Cardiac muscle cell (in vitro differentiated cells and primary cell): ENCODE measurements around the gene CSF1R. TPM values are rescaled to one million over a fixed set of nuclear protein-coding genes. Genes with fewer than 3 reads are reported as not detected.

ENCODE experiments used
- DNase-seq, 2 donors: peaks; one replicate each; pipeline versions ENCODE4 v3.0.0 to v3.0.0-alpha.2; 2010 to 2017; ENCODE audit warnings: low read depth in 1 of 2, low spot score in 1 of 2
- H3K27ac ChIP-seq: fragments of 200-600 bp; sonication (generic); 2 replicates; pipeline ENCODE4 v1.5.1; 2016
- H3K27me3 ChIP-seq: fragments of 200-600 bp; sonication (generic); 2 replicates; pipeline ENCODE4 v1.6.0; 2016; ENCODE audit warnings: control low read depth
- H3K36me3 ChIP-seq: fragments of 200-600 bp; sonication (generic); 2 replicates; pipeline ENCODE4 v1.5.1; 2016; ENCODE audit warnings: control low read depth
- H3K4me1 ChIP-seq: fragments of 200-600 bp; sonication (generic); 2 replicates; pipeline ENCODE4 v1.8.1; 2017; ENCODE audit warnings: low read depth, mild to moderate bottlenecking, mixed run types
- H3K4me3 ChIP-seq: fragments of 200-600 bp; sonication (generic); 2 replicates; pipeline ENCODE4 v1.5.1; 2016; ENCODE audit warnings: mild to moderate bottlenecking
- H3K9me3 ChIP-seq: fragments of 200-600 bp; sonication (generic); 2 replicates; pipeline ENCODE4 v1.5.1; 2017; ENCODE audit warnings: low read depth, mild to moderate bottlenecking, control low read depth
- CTCF ChIP-seq: IDR thresholded peaks from 2 replicates; pipeline ENCODE4 v1.5.1; 2012; ENCODE audit warnings: low read depth, mild to moderate bottlenecking, low read length
- polyA plus RNA-seq: library from polyadenylated mRNA; unstranded; fragments of >200 nt; fragmentation: Nextera tagmentation; extraction: Ambion mirVana; gene quantifications from 2 replicates; pipeline ENCODE4 v1.2.1, GENCODE V29; 2016
- total RNA-seq: library from RNA; depleted of rRNA; stranded (reverse); fragments of >200 nt; gene quantifications from 2 replicates; pipeline ENCODE4 v1.2.3, GENCODE V29; 2016

Gene CSF1R
- total RNA-seq (0.04 TPM in 1 of 2 replicates, not detected in the other), polyA plus RNA-seq (0.48 and 0.50 TPM in 2 replicates)

- H3K27ac ChIP-seq, result no peak within 1 kb of the TSS
- H3K27me3 ChIP-seq, result peaks cover 18% of the 10 kb centered on the region
- no peak for TF ChIP-seq CTCF
- no peak for DNase-seq
- H3K4me3 ChIP-seq, result no peak within 1 kb of the TSS
- no peaks in the 10 kb centered on the region for H3K36me3 ChIP-seq
- H3K4me1 ChIP-seq, result peaks cover 3% of the 10 kb centered on the region
- no peaks in the 10 kb centered on the region for H3K9me3 ChIP-seq
These were observed at the start of gene CSF1R for GRCh38 chr5:150085950-150086715. TSS of gene CSF1R (minus strand) at chr5:150086554. CDS start at chr5:150086427, 127 bp downstream.

- no peak for TF ChIP-seq CTCF
- DNase-seq, result no peak
- peaks cover 27% of the 10 kb centered on the region for H3K4me1 ChIP-seq
- H3K4me3 ChIP-seq, result no peak overlapping the region
- H3K27ac ChIP-seq, result no peak overlapping the region
- no peaks in the 10 kb centered on the region for H3K27me3 ChIP-seq
- H3K36me3 ChIP-seq, result no peaks in the 10 kb centered on the region
- H3K9me3 ChIP-seq, result no peaks in the 10 kb centered on the region
These were observed 49.4 kb upstream of the CSF1R start for GRCh38 chr5:150135557-150136304.

- Histone ChIP-seq H3K27me3 (no peaks in the 10 kb centered on the region), H3K4me1 (peaks cover 24% of the 10 kb centered on the region), H3K27ac (no peak overlapping the region), H3K36me3 (no peaks in the 10 kb centered on the region), H3K4me3 (no peak overlapping the region), H3K9me3 (no peaks in the 10 kb centered on the region)
- no peak for DNase-seq
- TF ChIP-seq CTCF, result no peak
These were observed 47.8 kb upstream of the CSF1R start for GRCh38 chr5:150134198-150134588.

- H3K4me3 ChIP-seq, result no peak overlapping the region
- no peak for TF ChIP-seq CTCF
- no peaks in the 10 kb centered on the region for H3K9me3 ChIP-seq
- H3K27ac ChIP-seq, result no peak overlapping the region
- no peaks in the 10 kb centered on the region for H3K27me3 ChIP-seq
- H3K36me3 ChIP-seq, result no peaks in the 10 kb centered on the region
- peaks cover 19% of the 10 kb centered on the region for H3K4me1 ChIP-seq
- no peak for DNase-seq
These were observed 47.3 kb upstream of the CSF1R start for GRCh38 chr5:150133581-150134197.

- no peak for DNase-seq
- no peaks in the 10 kb centered on the region for H3K36me3 ChIP-seq
- no peaks in the 10 kb centered on the region for H3K9me3 ChIP-seq
- peaks cover 9% of the 10 kb centered on the region for H3K4me1 ChIP-seq
- TF ChIP-seq CTCF, result no peak
- H3K27me3 ChIP-seq, result no peaks in the 10 kb centered on the region
- H3K27ac ChIP-seq, result no peak overlapping the region
- no peak overlapping the region for H3K4me3 ChIP-seq
These were observed 46.4 kb upstream of the CSF1R start for GRCh38 chr5:150132740-150133139.
